ENCODE measurements around the gene GMDS.

GRCh38 chr6:1942834-1943233 lies 302.6 kb downstream of the GMDS start:
- no peak for TF ChIP-seq CTCF (IDR thresholded peaks at IDR 0.05; ENCODE audit: low read depth, low read length)
- no peak for TF ChIP-seq EZH2phosphoT487 (IDR thresholded peaks at IDR 0.05; ENCODE audit: low read depth)

Measured in OCI-LY3 (cell line).